Transverse colon (tissue), 4 donors: ENCODE data around the gene LSM10. TPM values are rescaled to one million over a fixed set of nuclear protein-coding genes. Genes with fewer than 3 reads are reported as not detected.

Experiments
- DNase-seq: peaks from one replicate; pipeline ENCODE4 v3.0.0-alpha.2; 2019
- H3K27ac ChIP-seq, 4 donors: fragments of 200-600 bp; sonication (generic); 2 replicates each; pipeline ENCODE4 v1.5.1; 2016 to 2018; ENCODE audit warnings: inconsistent platforms in 4 of 4
- H3K27me3 ChIP-seq: fragments of 200-600 bp; sonication (generic); 2 replicates; pipeline ENCODE4 v1.5.1; 2017; ENCODE audit warnings: inconsistent platforms
- H3K36me3 ChIP-seq, 4 donors: fragments of 200-600 bp; sonication (generic); 2 replicates each; pipeline ENCODE4 v1.5.1; 2017 to 2019; ENCODE audit warnings: inconsistent platforms in 4 of 4
- H3K4me1 ChIP-seq, 4 donors: fragments of 200-600 bp; sonication (generic); 2 replicates each; pipeline ENCODE4 v1.5.1; 2017 to 2020; ENCODE audit warnings: inconsistent platforms in 4 of 4
- H3K4me3 ChIP-seq, 4 donors: fragments of 200-600 bp; sonication (generic); 1 replicate in 1 of 4; 2 replicates in 3 of 4; pipeline versions ENCODE4 v1.5.1 to v1.6.1; 2017 to 2019; ENCODE audit warnings: inconsistent platforms in 4 of 4
- H3K9me3 ChIP-seq, 2 donors: fragments of 200-600 bp; sonication (generic); 2 replicates each; pipeline ENCODE4 v1.5.1; 2017 to 2019; ENCODE audit warnings: inconsistent platforms in 2 of 2
- CTCF ChIP-seq, 5 experiments: fragments of 200-600 bp in 3 of 5; fragments of 450-650 bp in 2 of 5; sonication (generic) in 3 of 5; IDR thresholded peaks; 1 replicate in 2 of 5; 2 replicates in 3 of 5; pipeline ENCODE4 v1.5.1; 2016 to 2017; ENCODE audit warnings: antibody characterized with exemption in 5 of 5, inconsistent platforms in 3 of 5, mild to moderate bottlenecking in 2 of 5, moderate library complexity in 1 of 5
- EP300 ChIP-seq: sonication (generic); formaldehyde crosslinking; IDR thresholded peaks from one replicate; pipeline ENCODE4 v1.6.1; 2017; ENCODE audit warnings: antibody characterized with exemption, low read depth
- POLR2A ChIP-seq: fragments of 450-650 bp; IDR thresholded peaks from one replicate; pipeline ENCODE4 v1.6.1; 2016; ENCODE audit warnings: antibody characterized with exemption, mild to moderate bottlenecking, moderate library complexity
- POLR2AphosphoS5 ChIP-seq, 3 donors: sonication (generic); formaldehyde crosslinking; IDR thresholded peaks; one replicate each; pipeline ENCODE4 v1.6.1; 2016; ENCODE audit warnings: antibody characterized with exemption in 3 of 3
- WGBS, 2 donors: methylation state at CpG; one replicate each; pipeline ENCODE4 v1.1.5; 2018; ENCODE audit warnings: low coverage in 1 of 2; 5-methylcytosine and 5-hydroxymethylcytosine counted together
- in situ Hi-C, 4 donors: fragments of 200-750 bp; cut with MboI; loops; one replicate each; pipeline versions ENCODE4 v1.15.0 to v1.15.1; 2017; ENCODE audit warnings: low sequenced_read_pairs in 3 of 4, low pct_ligation_motif_present in 1 of 4, low pct_unique_long_range_greater_than_20kb in 1 of 4
- intact Hi-C: fragments of 100-400 bp; cut with DNase I; formaldehyde crosslinking; loops from one replicate; pipeline ENCODE4 v1.15.1; 2023; ENCODE audit warnings: low total_unique reads
- total RNA-seq, 4 donors: library from RNA; depleted of rRNA; stranded (reverse); fragments of >200 nt; gene quantifications; one replicate each; pipeline ENCODE4 v1.1.0, GENCODE V29; 2016

The LSM10 gene
- total RNA-seq, 4 donors from 2014 or later = 25.4 to 59.8 (median 32.9) TPM; not detected in 1

DNA sequence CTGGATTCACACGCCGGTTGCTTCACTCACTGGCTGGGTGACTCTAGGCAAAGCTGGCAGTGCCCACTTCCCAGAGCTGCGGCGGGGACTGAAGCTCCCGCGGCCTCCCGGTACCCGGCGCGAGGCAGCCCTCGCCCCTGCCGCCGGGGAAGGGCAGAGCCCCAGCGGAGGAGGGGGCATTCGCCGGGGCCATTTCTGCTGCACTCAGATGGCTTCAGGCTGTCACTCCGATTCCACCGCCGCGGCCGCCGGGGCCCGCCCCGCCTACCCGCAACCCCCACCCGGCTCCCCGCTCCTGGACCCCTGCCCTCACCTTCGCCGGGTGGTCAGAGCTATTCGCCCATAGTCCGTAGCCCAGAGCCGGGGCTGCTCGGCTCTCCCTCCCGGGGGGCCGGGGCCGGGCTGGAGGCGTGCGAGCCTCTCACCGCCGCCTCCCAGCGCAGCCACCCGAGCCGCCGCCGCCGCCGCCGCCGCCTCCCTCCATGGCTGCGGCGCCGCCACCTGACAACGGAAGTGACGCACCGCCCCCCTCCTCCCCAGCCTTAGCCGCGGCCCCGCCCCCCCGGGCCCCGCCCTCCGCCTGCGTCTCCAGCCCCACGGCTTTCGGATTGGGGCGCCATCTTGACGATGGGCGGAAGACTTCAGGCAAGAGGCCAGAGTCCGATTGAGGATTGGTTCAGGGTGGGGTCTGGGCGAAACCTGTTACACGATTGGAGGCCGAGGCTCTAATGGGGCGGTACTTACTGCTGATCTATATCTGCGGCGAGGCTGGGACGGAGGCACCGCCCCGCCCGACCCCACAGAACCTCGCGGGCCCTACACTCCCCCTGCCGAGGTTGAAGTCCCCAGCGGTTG, 12.1 kb downstream of the LSM10 start, which contains the start of gene STK40:
TSS of gene STK40 (minus strand) at position 515 of the 855 bp plus-strand sequence. CDS start 24,592 bp downstream, outside the sequence.
- intact Hi-C loops = loop anchor here (10.0 kb wide), 1 partner anchor 231 kb away; the partner anchor contains the start of gene MAP7D1
- Histone ChIP-seq H3K9me3 (no peaks in the 10 kb centered on the region), H3K27me3 (no peaks in the 10 kb centered on the region), H3K27ac (peak within 1 kb of the TSS; percentile 93 to 97 (median 96)), H3K4me3 (peak within 1 kb of the TSS; percentile 65 to 90 (median 75)), H3K4me1 (peaks cover 12 to 56% (median 39%) of the 10 kb centered on the region in 4 donors), H3K36me3 (no peaks in the 10 kb centered on the region)
- in situ Hi-C loops = no loop called here
- 0% methylated on average over 45 of the region's 82 CpGs; no CpG with 5 or more reads in 1 of the 2 donors for WGBS, 2 donors
- DNase-seq = peak; percentile 98
- TF ChIP-seq CTCF (IDR thresholded peaks at IDR 0.05) (peak in 1 of 5 experiments; percentile 9), POLR2A (no peak), EP300 (no peak), POLR2AphosphoS5 (IDR thresholded peaks at IDR 0.05) (peak; percentile 89 to 94 (median 89))

GRCh38 chr1:36384542-36385409, 12.9 kb downstream of the LSM10 start:
- H3K4me3 ChIP-seq = peak overlapping the region; percentile 65 to 90 (median 75)
- no peaks in the 10 kb centered on the region for H3K27me3 ChIP-seq
- H3K36me3 ChIP-seq = no peaks in the 10 kb centered on the region
- peak overlapping the region; percentile 93 to 97 (median 96) for H3K27ac ChIP-seq
- peaks cover 12 to 63% (median 40%) of the 10 kb centered on the region in 4 donors for H3K4me1 ChIP-seq
- in situ Hi-C loops (no loop called here), intact Hi-C loops (loop anchor here (10.0 kb wide), 1 partner anchor 230 kb away; the partner anchor contains the start of gene MAP7D1)
- H3K9me3 ChIP-seq = no peaks in the 10 kb centered on the region
- TF ChIP-seq POLR2A = peak; percentile 75
- no peak for TF ChIP-seq CTCF (IDR thresholded peaks at IDR 0.05)
- peak; percentile 33 to 69 (median 67) for TF ChIP-seq POLR2AphosphoS5 (IDR thresholded peaks at IDR 0.05)
- no peak for TF ChIP-seq EP300
- WGBS, 2 donors = 0% methylated on average over 5 to 25 of the region's 25 CpGs
- peak; percentile 84 for DNase-seq

DNA sequence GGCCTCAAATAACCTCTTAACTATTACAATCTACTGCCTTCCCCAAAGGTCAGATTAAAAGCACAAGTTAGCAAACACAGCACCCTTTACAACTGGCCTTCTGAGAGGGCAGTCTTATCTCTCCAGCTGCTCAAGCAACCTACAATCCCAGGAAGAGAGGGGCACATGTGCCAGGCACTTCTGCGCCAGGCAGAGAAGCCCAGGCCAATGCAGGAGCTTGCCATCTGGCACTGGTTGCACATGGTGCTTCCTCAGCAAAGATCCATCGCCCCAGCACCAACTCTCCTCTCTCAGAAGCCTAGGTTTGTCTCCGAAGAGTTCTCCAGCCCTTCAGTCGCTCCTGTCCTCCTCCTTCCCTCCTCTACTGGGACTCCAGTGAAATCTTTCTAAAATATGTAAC, 14.5 kb downstream of the LSM10 start:
- H3K36me3 ChIP-seq = no peaks in the 10 kb centered on the region
- TF ChIP-seq EP300 (no peak), CTCF (IDR thresholded peaks at IDR 0.05) (no peak), POLR2A (no peak), POLR2AphosphoS5 (IDR thresholded peaks at IDR 0.05) (no peak)
- no peak for DNase-seq
- no peaks in the 10 kb centered on the region for H3K27me3 ChIP-seq
- H3K4me1 ChIP-seq = peaks cover 12 to 55% (median 39%) of the 10 kb centered on the region in 4 donors
- H3K4me3 ChIP-seq = no peak overlapping the region
- in situ Hi-C loops = no loop called here
- H3K27ac ChIP-seq = no peak overlapping the region
- intact Hi-C loops = loop anchor here (10.0 kb wide), 1 partner anchor 228 kb away; the partner anchor contains the start of gene MAP7D1
- H3K9me3 ChIP-seq = no peaks in the 10 kb centered on the region
- 85% methylated on average over 4 of the region's 4 CpGs; no CpG with 5 or more reads in 1 of the 2 donors for WGBS, 2 donors
